HG02840 (cell line): ENCODE measurements around the gene TRIP12.
"Not testable (repeated sequence)": the region's sequence is repeated elsewhere in the genome, so short reads cannot be mapped to it uniquely, and the experiment has no call there.

Experiments
- ATAC-seq: cut with Tn5 transposase; IDR thresholded peaks from one replicate; pipeline ENCODE4 v1.9.1; 2021; ENCODE audit warnings: mild to moderate bottlenecking, moderate library complexity, moderate number of reproducible peaks; ENCODE audit not compliant: unreplicated experiment, low FRiP score

The TRIP12 gene

DNA sequence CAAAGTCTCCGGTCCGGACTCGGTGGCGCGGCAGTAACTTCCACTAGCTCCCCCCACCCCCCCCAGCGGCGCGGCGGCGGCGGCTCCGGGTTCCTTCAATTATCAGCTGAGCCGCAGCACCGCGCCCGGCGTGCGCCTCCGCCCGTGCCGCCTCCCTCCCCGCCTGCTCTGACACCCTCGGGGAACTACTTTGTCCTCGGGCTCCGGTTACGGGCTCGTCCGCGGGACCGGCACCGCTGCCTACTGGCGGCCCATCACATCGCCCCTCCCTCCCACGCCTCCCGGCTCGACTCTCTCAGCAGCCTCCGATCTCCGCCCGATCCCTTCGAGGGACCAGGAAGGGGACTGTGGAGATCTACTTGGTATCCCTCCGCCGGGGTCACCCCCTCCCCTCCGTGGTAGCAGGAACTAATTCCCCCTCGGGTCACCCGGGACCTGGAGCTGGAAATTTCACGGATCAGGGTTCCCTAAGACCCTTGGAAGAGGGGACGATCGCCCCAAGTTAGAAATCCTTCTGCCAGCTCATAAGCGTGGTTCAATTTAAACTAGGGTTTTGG is at the start of gene TRIP12:
TRIP12 (minus strand) TSS at position 118 of the 557 bp plus-strand sequence. CDS start 41,930 bp downstream, outside the sequence.
- peak; percentile 71 for ATAC-seq

DNA sequence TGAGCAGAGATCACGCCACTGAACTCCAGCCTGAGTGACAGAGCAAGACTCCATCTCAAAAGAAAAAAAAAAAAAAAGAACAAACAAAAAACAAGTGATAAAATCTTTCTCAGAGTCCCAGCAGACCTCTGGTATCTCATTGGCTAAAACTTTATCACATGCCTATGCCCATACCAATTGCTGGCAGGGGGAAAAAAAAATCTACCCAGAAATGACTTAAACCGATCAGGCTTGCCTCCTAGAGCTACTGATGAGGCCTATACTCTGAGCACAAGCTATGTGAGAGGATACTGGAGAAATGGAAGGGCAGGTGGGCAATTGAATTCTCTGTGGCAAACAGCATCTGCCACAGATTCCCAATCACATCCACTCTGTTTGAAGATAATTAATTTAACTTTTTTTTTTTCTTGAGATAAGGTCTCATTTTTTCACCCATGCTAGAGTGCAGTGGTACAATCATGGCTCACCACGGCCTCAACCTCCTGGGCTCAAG is 49.5 kb upstream of the TRIP12 start:
- no peak for ATAC-seq

DNA sequence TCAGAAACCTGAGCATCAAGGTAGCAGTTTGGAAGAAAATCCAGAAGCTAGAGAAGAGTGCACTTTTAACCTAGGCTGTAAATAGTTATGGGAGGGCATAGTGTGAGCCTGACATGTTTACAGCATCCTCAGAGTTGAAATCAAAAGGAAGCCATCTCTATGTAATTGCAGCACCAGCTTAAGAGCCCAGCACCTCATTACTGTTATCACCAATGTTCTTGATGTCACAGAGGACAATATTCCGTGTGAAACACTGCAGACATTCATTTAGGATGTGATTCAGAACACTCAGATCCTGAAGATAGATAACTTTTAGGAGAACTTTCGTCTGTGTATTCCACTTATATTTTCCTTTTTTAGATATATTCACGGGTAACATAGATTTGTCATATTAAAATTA is 48.6 kb upstream of the TRIP12 start:
- no peak for ATAC-seq

DNA sequence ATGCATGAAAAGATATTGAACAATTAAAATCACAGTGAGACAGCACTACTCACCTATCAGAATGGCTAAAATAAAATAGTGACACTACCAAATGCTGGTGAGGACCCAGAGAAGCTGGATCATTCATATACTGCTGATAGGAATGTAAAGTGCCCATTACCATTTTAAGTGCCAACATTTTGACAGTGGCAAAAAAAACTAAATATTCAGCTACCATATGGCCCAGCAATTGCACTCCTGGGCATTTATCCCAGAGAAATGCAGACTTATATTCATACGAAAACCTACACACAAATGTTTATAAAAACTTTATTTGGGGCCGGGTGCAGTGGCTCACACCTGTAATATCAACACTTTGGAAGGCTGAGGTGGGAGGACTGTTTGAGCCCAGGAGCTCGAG is 48.1 kb upstream of the TRIP12 start:
- no peak for ATAC-seq

GRCh38 chr2:229963596-229963995 is 41.8 kb upstream of the TRIP12 start:
- not testable (repeated sequence) for ATAC-seq

- ATAC-seq: no peak
These were observed 34.7 kb upstream of the TRIP12 start for GRCh38 chr2:229956491-229956890.

DNA sequence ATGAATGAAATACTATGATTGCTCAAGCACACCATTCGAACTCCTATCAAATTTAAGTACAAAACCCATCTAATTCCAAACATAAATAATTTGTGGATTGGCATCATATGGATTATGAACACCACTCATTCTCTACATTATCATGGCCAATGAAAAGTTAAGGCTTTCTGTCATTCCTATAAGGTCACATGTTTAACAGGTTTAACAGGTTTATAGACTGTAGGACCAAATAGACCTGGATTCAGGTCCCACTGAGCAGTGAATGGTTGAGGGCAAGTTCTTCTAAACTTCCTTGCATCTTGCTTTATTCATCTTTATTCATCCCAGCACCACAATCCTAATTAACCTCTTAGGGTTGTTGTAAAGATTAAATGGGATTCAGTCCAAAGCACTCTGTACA is 33.9 kb upstream of the TRIP12 start:
- ATAC-seq: no peak

GRCh38 chr2:229952256-229952835 is 30.5 kb upstream of the TRIP12 start:
- ATAC-seq: no peak

- no peak for ATAC-seq
These were observed 25.7 kb upstream of the TRIP12 start for GRCh38 chr2:229947544-229947943.

DNA sequence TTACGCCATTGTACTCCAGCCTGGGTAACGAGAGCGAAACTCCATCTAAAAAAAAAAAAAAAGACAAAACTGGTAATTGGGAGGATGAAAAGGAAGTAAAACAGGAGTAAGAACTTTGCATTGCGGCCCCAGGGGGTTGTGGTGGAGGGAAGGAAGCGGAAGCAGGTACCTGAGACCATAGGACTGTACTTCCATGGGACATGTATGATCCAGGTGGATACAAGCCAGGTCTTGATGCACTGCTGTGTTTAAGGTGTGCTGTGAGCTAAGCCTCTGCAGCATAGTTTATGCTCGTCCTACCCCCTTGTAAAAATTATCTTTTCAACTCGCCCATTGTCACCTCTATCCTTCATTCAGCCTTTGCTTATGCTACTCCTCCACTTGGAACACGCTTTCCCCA is 24.2 kb upstream of the TRIP12 start:
- ATAC-seq: no peak

- no peak for ATAC-seq
These were observed 22.1 kb upstream of the TRIP12 start for GRCh38 chr2:229943770-229944449.

DNA sequence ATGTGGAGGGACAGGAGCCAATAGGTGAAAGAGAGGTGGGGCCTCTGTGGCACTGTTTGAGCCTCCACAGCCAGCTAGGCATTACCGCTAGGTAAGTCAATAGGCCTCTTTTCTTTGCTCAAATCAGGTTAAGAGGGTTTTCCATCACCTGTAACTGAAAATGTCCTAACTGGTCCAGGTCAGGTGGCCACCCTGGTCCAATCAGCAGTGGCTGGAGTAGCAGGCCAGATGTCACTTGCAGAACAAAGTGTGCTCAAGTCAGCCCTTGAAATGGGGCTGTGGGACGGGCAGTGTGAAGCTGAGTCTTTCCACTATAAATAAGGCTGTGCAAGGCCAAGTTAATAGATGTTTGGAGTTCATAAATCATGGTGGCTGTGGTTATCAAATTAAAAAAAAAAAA is 21.4 kb upstream of the TRIP12 start:
- no peak for ATAC-seq

DNA sequence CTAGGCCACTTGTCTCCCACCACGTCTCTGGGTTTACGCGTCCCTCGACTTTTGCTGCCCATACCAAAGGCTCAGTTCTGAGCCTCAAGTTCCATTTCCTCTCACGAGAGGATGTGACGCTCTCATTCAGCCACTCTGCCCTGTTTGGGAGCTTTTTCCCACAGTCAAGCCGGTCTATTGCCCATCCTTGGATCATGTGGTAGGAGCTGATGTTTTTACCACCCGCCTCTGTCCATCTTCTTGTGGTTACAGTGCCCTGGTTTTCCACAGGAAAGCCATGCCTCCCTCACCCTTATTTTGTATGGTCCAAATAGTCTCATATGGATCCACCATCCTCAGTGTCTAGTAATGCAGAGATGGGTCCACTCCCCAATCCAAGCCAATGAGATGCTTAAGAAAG is 20.9 kb upstream of the TRIP12 start:
- ATAC-seq: no peak

DNA sequence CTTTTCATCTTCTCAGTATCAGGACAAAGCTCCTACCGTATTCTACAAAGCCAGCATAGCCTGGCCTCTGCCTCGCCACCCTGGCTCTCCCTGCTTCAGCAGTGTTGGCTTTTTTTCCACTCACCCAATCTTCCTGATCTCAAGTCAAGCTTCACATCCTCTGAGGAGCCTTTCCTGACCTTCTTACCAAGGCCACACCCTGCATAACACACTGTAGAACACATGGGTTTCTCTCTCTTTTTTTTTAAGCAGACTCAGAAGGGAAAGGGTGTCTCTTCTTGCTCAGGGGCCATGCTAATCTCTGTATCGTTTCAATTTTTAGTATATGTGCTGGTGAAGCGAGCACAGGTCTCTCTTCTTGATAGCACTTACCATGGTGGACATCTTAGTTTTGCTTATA is 15.7 kb upstream of the TRIP12 start:
- ATAC-seq: no peak

DNA sequence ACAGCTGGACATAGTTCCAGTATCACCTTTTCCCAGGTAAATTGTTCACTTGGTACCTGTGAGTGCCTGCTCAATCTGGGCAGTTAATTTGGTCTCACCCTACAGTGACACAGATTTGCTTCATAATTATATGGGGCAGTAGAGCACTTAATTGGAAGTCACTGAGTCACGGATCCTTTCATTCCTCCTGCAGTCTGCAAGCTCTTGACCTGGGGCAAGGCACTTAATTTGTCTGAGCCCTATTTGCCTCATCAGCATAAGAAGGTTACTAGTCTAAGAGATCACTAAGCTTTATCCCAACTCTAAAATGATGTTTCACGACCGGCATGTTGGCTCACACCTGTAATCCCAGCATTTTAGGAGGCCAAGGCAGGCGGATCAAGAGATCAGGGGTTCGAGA is 9.4 kb upstream of the TRIP12 start:
- ATAC-seq: no peak

DNA sequence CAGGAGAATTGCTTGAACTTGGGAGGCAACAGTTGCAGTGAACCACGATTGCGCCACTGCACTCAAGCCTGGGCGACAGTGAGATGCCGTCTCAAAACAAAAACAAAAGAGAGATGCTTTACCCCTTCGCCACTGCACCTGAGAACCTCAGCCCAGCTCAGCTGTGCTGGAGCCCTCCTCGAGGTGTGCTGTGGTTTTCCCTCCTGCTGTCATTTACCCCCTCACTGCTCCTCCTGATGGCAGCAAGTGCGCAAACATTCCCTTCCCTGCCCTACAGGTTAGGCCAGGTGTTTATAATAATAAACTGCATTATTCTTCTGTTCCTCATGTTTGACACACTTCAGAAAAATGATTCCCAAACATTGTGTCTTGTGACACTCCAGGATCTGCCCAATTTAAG is 8.8 kb upstream of the TRIP12 start:
- no peak for ATAC-seq

DNA sequence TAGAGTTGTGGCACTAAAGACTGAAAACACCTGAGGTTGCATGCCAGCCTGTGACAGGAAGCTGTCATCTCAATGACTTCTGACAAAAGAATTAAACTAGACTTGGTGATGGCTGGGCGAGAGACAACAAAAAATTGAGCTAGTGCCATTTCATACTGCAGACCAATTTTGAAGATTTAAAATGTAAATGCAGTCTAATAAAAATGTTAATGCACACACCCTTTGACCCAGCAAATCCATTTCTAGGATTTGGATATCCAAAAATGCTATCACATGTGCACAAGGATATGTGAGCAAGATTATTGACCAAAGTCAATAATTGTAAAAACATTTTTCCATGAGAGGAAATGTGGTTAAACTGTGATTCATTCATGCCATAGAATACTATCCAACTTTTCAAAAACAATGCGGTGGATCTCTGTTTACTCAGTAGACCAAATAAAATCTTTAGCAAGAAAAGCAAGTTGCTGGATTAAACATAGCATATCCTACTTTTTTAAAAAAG is 6.1 kb upstream of the TRIP12 start:
- no peak for ATAC-seq

DNA sequence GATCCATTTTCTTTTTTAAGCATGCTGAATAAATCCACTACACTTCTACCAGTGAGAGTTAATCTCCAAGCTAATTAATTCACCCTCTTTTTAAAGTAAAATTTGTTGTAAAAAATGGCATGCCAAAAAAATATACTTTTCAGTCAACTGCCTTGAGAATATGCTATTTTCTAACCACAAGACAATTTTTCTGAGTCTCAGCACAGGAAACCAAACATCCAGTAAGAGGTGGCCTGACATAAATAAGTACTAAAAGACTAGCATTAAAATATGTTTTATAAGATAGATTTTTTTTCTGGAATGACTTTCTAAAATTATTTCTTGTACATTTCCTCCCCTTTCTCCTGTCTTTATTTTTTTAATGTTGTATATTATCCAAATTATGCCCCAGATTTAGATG is 3.4 kb upstream of the TRIP12 start:
- no peak for ATAC-seq

- not testable (repeated sequence) for ATAC-seq
These were observed 2.7 kb upstream of the TRIP12 start for GRCh38 chr2:229924541-229924940.

DNA sequence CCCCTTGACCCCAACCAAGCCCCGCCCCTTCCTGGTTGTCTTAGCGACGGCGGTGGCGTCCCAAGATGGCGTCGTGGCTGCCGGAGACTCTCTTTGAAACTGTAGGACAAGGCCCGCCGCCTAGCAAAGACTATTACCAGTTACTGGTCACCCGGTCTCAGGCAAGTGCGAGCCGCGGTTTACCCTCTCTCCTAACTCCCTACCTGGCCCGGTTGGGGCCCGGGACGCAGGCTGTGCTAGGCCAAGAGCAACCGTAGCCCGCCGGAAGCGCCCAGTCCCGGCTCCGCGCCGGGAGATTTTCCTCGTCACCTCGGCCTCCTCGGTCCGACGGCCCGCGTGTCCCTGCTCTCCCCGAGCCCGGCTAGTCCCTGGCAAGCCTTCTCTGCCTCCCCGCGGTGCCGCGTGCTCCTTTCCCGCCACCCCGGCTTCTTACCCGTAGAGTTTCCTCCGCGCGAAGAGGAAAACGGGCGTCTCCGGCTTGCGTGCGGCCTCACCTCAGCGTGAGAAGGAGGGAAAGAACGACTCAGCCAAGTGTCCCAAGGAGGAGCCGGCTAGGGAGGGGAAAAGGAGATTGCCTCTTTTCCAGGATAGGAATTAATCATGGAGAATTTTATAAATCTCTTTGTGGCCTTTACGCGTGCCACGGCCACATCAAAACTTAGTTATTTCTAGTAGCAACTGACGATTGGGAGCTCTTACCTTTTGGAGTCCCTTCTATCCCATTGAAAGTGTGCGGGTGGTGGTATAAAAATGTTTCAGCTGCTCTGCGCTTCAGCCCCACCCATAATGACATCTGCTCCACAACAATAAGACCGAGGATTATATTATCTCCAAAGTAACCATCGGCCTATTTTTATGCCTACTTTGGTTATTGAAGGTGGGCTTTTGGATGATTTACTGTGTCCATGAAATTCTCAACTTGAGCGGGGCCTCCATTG is 909 bp upstream of the TRIP12 start, which contains the start of gene FBXO36:
FBXO36 (plus strand) TSS at position 55 of the 938 bp plus-strand sequence; CDS start at position 66, 11 bp downstream.
- ATAC-seq: peak; percentile 65
